Activated CD4-positive, alpha-beta T cell treated with anti-CD3 and anti-CD28 coated beads, Interleukin-2, amount 10 ng/mL, durations not matched to agents 24 days and 14 days (primary cell): ENCODE measurements around the gene CEP76. TPM values are rescaled to one million over a fixed set of nuclear protein-coding genes. Genes with fewer than 3 reads are reported as not detected.

Source experiments
- DNase-seq: peaks from one replicate; pipeline ENCODE4 v3.0.0; 2022
- H3K27ac Mint-ChIP-seq: one replicate; pipeline ENCODE4 v1.8.0; 2022; ENCODE audit warnings: mild to moderate bottlenecking, mixed read lengths
- H3K27me3 Mint-ChIP-seq: one replicate; pipeline ENCODE4 v1.8.0; 2022; ENCODE audit warnings: mixed read lengths
- H3K36me3 Mint-ChIP-seq: one replicate; pipeline ENCODE4 v1.8.0; 2022; ENCODE audit warnings: low read depth, mild to moderate bottlenecking, mixed read lengths
- H3K4me1 Mint-ChIP-seq: one replicate; pipeline ENCODE4 v1.8.0; 2021; ENCODE audit warnings: mixed read lengths
- H3K4me3 Mint-ChIP-seq: one replicate; pipeline ENCODE4 v1.8.0; 2022; ENCODE audit warnings: mild to moderate bottlenecking, moderate library complexity, mixed read lengths
- H3K9me3 Mint-ChIP-seq: one replicate; pipeline ENCODE4 v1.8.0; 2021; ENCODE audit warnings: mixed read lengths
- intact Hi-C: fragments of 100-400 bp; cut with micrococcal nuclease; formaldehyde crosslinking; loops from one replicate; pipeline ENCODE4 v1.15.1; 2023
- total RNA-seq: library from RNA; stranded (reverse); gene quantifications from 2 replicates; pipeline ENCODE4 v1.2.3, GENCODE V29; 2022

Gene CEP76
- total RNA-seq = 14.4 and 16.3 TPM in 2 replicates

DNA sequence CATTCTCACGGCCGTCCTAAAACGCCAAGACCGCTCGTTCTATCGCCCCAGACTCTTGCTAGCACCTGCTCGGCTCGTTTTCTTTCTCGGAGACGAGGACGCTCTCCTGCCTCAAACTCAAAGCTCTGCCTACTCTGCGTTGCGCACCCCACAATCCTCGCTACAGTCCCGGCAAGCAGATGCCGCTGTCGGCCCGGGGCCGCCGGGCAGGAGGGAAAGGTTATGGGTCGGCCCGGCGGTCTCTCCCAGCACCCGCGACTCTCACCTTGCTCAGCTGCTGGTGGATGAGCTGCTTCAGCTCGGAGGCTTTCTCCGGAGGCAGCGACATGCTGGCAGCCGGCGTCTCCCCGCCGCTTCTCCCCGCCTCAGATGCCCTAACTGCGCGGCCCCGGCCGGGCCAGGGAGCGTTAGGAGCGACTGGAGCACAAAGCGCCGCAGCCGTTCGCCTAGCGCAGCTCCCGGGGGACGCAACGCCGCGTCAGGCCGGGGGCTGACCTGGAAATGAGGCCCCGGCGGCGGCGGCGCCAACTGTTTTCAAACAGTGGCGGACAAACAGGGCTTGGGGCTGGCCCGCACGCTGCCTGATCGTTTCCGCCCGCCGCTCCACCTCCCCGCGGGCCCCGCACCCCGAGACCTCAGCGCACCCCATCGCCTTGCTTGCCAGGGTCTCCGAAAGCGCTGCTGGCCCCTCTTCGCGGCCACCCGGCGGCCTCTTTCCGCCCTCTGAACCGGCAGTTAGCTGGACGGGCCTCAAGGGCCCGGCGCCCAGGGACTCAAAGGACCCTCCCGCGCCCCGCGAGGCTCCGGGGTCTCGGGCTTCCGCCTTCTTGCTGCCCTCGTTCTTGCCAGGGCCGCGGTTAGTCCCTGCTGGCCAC, at the start of gene CEP76, which contains the start of gene PSMG2:
TSS of gene CEP76 (minus strand) at position 503 of the 875 bp plus-strand sequence. CDS start at position 328, 175 bp downstream.
TSS of gene PSMG2 (plus strand) at position 822 of the 875 bp plus-strand sequence. CDS start 66 bp downstream, outside the sequence.
- intact Hi-C loops = loop anchor here (1.0 to 10.0 kb wide), 4 partner anchors 44 to 1022 kb away; partner anchors contain the start of genes AFG3L2, FAM210A, RNMT and SPIRE1
- Mint-ChIP-seq H3K27ac (peak within 1 kb of the TSS; percentile 97), H3K4me1 (peaks cover 36% of the 10 kb centered on the region), H3K27me3 (no peaks in the 10 kb centered on the region), H3K4me3 (peak within 1 kb of the TSS; percentile 97), H3K9me3 (no peaks in the 10 kb centered on the region), H3K36me3 (peaks cover 25% of the 10 kb centered on the region)
- peak; percentile 96 for DNase-seq

DNA sequence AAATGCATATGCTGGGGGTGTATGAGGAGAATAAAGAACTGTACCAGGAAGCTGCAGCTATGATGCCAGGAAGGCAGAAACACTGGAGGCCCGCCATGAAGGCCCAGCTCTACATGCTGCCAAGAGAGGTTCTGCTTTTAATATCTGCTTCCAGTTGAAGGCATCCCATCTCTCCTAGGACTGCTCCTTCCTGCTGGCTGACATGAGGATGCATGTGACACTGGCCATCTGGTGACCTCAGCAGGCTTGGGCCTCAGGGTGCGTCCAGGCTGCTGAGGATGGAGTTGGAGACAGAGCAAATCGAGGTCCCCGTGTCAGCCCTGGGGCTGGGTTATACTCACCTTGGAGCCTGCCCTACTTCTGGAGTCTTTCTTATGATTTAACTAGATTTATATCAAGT, 49.4 kb upstream of the CEP76 start:
- no peaks in the 10 kb centered on the region for H3K27me3 Mint-ChIP-seq
- H3K4me3 Mint-ChIP-seq = no peak overlapping the region
- H3K36me3 Mint-ChIP-seq = no peaks in the 10 kb centered on the region
- no peak overlapping the region for H3K27ac Mint-ChIP-seq
- intact Hi-C loops = no loop called here
- no peaks in the 10 kb centered on the region for H3K9me3 Mint-ChIP-seq
- H3K4me1 Mint-ChIP-seq = peaks cover 14% of the 10 kb centered on the region
- no peak for DNase-seq

DNA sequence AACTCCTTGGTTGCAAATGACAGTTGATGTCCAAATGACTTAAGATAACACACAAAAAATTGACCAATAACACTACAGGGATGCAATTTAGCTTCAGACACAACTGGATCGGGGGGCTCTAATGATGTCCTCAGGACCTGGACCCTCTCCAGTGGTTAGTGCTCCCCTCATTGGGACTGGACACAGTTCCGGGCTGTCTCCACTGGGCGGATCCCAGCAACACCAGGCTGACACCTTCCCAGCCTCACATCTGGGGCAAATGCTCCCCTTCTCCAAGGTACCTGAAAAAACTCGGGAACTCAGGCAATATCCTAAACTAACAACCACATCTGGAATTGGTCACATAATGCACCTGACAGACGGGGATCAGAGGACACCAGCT, 49.0 kb upstream of the CEP76 start:
- H3K4me1 Mint-ChIP-seq = peaks cover 14% of the 10 kb centered on the region
- no peak for DNase-seq
- H3K4me3 Mint-ChIP-seq = no peak overlapping the region
- H3K27me3 Mint-ChIP-seq = no peaks in the 10 kb centered on the region
- no peaks in the 10 kb centered on the region for H3K9me3 Mint-ChIP-seq
- no peak overlapping the region for H3K27ac Mint-ChIP-seq
- intact Hi-C loops = no loop called here
- H3K36me3 Mint-ChIP-seq = no peaks in the 10 kb centered on the region

DNA sequence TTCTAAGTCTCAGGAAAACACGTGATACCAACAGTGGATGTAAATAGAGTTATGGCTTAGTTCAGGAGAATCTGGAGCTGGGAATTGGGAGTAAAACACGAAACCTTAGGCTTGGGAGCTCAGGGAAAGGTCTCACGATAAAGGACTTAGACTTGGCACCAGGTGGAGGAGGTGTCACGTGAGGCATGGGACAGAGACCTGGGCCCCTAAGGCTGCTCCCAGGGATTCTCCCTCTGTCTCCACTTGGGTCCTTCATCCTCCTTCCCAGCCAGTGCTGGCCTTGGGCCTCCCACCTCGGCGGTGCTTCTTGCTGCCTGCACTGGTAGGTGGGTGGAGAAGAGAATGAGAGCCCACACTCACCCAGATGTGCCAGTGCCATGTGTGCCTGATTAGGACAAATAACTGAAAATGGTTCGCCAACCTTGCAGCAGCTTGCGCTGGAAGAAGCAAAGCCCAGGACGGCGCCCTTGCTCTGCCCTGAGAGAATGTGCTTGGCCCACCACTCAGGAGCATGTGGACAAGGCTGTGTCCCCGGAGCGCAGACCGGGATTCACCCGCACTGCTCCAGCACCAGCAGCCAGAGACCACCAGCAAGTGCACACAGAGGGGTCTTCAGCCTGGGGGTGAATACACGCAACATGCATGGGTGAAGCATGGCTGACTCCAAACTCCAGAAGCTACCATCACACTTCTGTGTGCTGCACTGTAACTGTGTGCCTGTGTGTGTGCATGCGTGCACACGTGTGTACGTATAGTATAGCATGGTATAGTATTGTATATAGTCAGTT, 48.4 kb upstream of the CEP76 start:
- Mint-ChIP-seq H3K36me3 (no peaks in the 10 kb centered on the region), H3K9me3 (no peaks in the 10 kb centered on the region), H3K27me3 (no peaks in the 10 kb centered on the region), H3K27ac (no peak overlapping the region), H3K4me3 (no peak overlapping the region), H3K4me1 (peaks cover 14% of the 10 kb centered on the region)
- intact Hi-C loops = no loop called here
- DNase-seq = no peak

- peak; percentile 75 for DNase-seq
- Mint-ChIP-seq H3K27ac (peak overlapping the region; percentile 62), H3K9me3 (no peaks in the 10 kb centered on the region), H3K4me3 (peak overlapping the region; percentile 48), H3K36me3 (no peaks in the 10 kb centered on the region), H3K27me3 (no peaks in the 10 kb centered on the region), H3K4me1 (peaks cover 14% of the 10 kb centered on the region)
- intact Hi-C loops = no loop called here
These were observed 47.7 kb upstream of the CEP76 start for GRCh38 chr18:12750076-12750714.

DNA sequence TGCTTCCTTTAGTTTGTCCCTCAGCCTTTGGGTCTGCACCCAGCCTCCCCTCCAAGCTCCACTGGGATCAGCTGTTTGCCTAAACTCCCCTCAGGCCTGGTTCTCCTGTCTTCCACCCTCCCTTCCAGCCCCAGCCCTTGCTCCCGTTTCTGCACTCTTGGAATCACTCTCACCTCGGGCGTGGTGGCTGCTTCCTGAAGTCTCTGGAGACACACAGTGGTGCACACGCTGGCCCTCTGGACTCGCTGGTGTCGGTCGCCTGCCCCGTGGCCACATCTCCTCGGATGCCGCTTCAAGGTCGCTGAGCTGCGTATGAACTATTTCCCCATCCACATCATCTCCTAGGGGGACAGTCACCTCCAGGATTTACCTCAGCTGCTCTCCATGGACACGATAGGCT, 46.6 kb upstream of the CEP76 start:
- no peak for DNase-seq
- no peaks in the 10 kb centered on the region for H3K27me3 Mint-ChIP-seq
- H3K9me3 Mint-ChIP-seq = no peaks in the 10 kb centered on the region
- H3K27ac Mint-ChIP-seq = no peak overlapping the region
- H3K36me3 Mint-ChIP-seq = no peaks in the 10 kb centered on the region
- H3K4me1 Mint-ChIP-seq = peaks cover 17% of the 10 kb centered on the region
- no peak overlapping the region for H3K4me3 Mint-ChIP-seq
- intact Hi-C loops = no loop called here

GRCh38 chr18:12748671-12749070, 46.1 kb upstream of the CEP76 start:
- peaks cover 17% of the 10 kb centered on the region for H3K4me1 Mint-ChIP-seq
- no peak overlapping the region for H3K4me3 Mint-ChIP-seq
- DNase-seq = no peak
- no peaks in the 10 kb centered on the region for H3K36me3 Mint-ChIP-seq
- H3K27ac Mint-ChIP-seq = no peak overlapping the region
- no peaks in the 10 kb centered on the region for H3K9me3 Mint-ChIP-seq
- H3K27me3 Mint-ChIP-seq = no peaks in the 10 kb centered on the region
- intact Hi-C loops = no loop called here

DNA sequence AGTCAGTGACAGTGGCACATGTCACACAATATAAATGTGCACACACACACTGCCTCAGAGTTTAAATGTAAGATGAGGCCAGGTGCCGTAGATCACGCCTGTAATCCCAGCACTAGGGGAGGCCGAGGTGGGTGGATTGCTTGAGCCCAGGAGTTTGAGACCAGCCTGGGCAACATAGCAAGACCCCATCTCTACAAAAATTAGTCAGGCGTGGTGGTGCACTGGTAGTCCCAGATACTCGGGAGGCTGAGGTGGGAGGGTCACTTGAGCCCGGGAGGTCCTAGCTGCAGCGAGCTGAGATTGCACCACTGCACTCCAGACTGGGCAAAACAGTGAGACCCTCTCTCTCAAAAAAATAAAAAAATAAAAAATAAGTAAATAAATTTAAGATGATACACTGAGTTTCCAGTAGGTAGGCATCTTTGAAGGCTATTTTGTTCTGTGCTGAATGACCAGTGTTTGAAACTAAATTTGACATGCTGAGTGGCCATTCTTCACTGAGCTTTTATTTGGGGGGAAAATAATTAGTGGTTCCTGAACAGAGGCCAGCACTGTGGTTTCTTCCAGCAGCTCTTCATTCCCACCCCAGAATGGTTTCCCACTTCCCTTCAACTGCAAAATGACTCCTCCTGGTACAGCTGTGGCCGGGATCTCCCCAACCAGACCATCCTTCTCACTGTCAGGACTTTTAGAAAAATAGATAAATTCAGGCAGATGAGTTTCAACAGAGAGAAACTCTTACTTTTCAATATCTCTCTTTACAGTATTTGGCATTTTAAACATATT, 45.2 kb upstream of the CEP76 start:
- no peaks in the 10 kb centered on the region for H3K27me3 Mint-ChIP-seq
- H3K9me3 Mint-ChIP-seq = no peaks in the 10 kb centered on the region
- no peaks in the 10 kb centered on the region for H3K36me3 Mint-ChIP-seq
- peaks cover 17% of the 10 kb centered on the region for H3K4me1 Mint-ChIP-seq
- no peak overlapping the region for H3K4me3 Mint-ChIP-seq
- intact Hi-C loops = no loop called here
- no peak overlapping the region for H3K27ac Mint-ChIP-seq
- DNase-seq = no peak

DNA sequence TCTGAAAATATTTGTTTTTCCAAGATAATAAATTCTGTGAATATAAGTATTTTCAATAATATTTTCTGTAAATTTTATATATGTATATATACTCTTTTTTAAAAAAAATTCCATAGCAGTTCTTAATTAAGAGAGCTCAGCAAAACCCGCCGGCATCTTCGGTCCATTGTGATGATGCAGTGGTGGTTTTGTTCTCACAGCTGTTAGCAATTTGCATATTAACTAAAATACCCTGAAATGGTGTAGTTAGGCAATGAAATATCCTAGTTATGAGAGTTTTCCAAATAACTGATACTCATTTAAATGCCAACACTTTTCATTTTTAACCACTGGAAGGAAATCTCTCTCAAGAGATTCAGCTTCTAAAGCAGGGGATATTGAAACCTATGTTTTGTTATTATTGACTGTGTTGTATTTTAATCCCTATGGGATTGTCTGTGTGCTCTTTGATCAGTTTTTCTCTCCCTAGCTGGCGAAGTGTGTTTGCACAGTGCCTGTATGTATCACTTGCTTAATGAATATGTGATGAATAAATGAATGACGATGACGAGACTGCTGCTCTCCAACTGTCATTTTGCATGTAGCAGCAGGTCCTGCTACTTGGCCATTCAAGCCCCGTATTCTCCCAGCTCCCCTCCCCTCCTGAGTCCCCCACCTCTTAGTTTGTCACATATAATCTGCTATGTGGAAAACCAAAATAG, 42.7 kb upstream of the CEP76 start:
- Mint-ChIP-seq H3K4me1 (peaks cover 14% of the 10 kb centered on the region), H3K27me3 (no peaks in the 10 kb centered on the region), H3K9me3 (no peaks in the 10 kb centered on the region), H3K27ac (no peak overlapping the region), H3K36me3 (no peaks in the 10 kb centered on the region), H3K4me3 (no peak overlapping the region)
- no peak for DNase-seq
- intact Hi-C loops = no loop called here

DNA sequence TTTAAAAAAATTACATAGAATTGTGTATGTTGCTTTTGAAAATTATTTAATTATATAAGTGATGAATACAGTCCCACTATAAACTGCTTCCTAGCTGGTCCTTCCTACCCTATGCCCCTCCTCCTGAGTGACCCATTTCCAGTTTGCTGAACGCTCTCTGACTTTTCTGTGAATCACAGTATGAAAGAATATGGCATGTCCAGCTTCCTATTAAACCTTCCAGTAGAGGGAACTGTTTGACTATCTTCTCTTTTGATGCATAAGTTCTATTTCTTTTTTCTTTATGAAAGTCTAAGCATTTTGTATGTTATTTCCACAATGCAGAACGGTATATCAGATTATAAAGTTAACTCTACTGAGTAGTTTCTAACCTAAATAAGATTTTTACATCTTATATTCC, 41.6 kb upstream of the CEP76 start:
- no peaks in the 10 kb centered on the region for H3K36me3 Mint-ChIP-seq
- H3K27ac Mint-ChIP-seq = no peak overlapping the region
- H3K27me3 Mint-ChIP-seq = no peaks in the 10 kb centered on the region
- DNase-seq = no peak
- intact Hi-C loops = loop anchor here (1.0 kb wide), 2 partner anchors 149 to 190 kb away; no protein-coding TSS in a partner anchor
- H3K4me1 Mint-ChIP-seq = peaks cover 4% of the 10 kb centered on the region
- no peaks in the 10 kb centered on the region for H3K9me3 Mint-ChIP-seq
- H3K4me3 Mint-ChIP-seq = no peak overlapping the region

DNA sequence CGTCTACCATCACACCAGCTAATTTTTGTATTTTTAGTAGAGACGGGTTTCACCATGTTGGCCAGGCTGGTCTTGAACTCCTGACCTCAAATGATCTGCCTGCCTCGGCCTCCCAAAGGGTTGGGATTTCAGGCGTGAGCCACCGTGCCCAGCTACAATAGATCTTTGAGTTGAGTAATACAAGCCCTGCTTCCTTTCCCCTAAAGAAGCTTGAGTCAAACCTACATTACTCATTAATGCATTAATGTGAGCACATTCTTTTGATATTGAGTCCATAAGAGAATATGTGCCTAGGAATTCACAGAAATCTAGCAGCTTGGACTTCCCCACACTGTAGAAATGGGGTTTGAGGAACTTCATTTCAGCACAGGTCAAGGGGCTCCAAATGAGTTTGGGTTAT, 39.9 kb upstream of the CEP76 start:
- intact Hi-C loops = no loop called here
- no peaks in the 10 kb centered on the region for H3K36me3 Mint-ChIP-seq
- H3K4me1 Mint-ChIP-seq = peaks cover 4% of the 10 kb centered on the region

DNA sequence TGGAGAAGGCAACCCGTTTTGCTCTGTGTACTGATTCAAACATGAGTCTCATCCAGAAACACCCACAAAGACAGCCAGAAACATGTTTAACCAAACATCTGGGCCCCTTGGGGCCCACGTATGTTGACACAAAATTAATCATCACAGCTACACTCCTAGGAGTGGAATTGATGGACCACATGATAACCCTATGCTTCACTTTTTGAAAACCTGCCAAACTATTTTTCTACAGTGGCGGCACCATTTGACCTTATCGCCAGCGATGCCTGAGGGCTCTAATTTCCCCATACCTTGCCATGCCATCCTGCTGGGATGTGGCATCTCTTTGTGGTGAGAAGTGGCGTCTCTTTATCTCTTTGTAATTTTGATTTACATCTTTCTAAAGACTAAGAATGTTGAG, 38.8 kb upstream of the CEP76 start:
- Mint-ChIP-seq H3K4me3 (no peak overlapping the region), H3K27ac (no peak overlapping the region), H3K9me3 (no peaks in the 10 kb centered on the region), H3K4me1 (peaks cover 4% of the 10 kb centered on the region), H3K27me3 (no peaks in the 10 kb centered on the region), H3K36me3 (no peaks in the 10 kb centered on the region)
- no peak for DNase-seq
- intact Hi-C loops = no loop called here

More for the DNA sequence above, 39.9 kb upstream of the CEP76 start:
- H3K4me3 Mint-ChIP-seq = no peak overlapping the region
- H3K27me3 Mint-ChIP-seq = no peaks in the 10 kb centered on the region
- DNase-seq = no peak
- no peak overlapping the region for H3K27ac Mint-ChIP-seq
- H3K9me3 Mint-ChIP-seq = no peaks in the 10 kb centered on the region
